ENCODE data around the gene AMIGO3.

- TF ChIP-seq SP1 (IDR thresholded peaks at IDR 0.05; ENCODE audit: low read depth) (no peak), RAD21 (IDR thresholded peaks at IDR 0.05; ENCODE audit: low read depth) (peak; percentile 90), ZNF274 (IDR thresholded peaks at IDR 0.05; ENCODE audit: low read depth, low read length) (no peak), REST (IDR thresholded peaks at IDR 0.05; ENCODE audit: low read depth) (no peak), EZH2 (IDR thresholded peaks at IDR 0.05) (no peak), POLR2A (IDR thresholded peaks at IDR 0.05; ENCODE audit: borderline replicate concordance, extremely low read depth, insufficient read depth, insufficient read length) (no peak), POLR2AphosphoS5 (IDR thresholded peaks at IDR 0.05; ENCODE audit: low read depth, low read length) (no peak), SRF (IDR thresholded peaks at IDR 0.05; ENCODE audit: low read depth) (no peak), JUND (IDR thresholded peaks at IDR 0.05) (no peak)
- TF ChIP-seq, protein P1, sequence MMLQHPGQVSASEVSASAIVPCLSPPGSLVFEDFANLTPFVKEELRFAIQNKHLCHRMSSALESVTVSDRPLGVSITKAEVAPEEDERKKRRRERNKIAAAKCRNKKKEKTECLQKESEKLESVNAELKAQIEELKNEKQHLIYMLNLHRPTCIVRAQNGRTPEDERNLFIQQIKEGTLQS (IDR thresholded peaks at IDR 0.05), result no peak
- TF ChIP-seq, protein P2, sequence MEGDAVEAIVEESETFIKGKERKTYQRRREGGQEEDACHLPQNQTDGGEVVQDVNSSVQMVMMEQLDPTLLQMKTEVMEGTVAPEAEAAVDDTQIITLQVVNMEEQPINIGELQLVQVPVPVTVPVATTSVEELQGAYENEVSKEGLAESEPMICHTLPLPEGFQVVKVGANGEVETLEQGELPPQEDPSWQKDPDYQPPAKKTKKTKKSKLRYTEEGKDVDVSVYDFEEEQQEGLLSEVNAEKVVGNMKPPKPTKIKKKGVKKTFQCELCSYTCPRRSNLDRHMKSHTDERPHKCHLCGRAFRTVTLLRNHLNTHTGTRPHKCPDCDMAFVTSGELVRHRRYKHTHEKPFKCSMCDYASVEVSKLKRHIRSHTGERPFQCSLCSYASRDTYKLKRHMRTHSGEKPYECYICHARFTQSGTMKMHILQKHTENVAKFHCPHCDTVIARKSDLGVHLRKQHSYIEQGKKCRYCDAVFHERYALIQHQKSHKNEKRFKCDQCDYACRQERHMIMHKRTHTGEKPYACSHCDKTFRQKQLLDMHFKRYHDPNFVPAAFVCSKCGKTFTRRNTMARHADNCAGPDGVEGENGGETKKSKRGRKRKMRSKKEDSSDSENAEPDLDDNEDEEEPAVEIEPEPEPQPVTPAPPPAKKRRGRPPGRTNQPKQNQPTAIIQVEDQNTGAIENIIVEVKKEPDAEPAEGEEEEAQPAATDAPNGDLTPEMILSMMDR (IDR thresholded peaks at IDR 0.05 in 2 of 3, conservative IDR thresholded peaks at IDR 0.05 in 1 of 3; ENCODE audit: borderline replicate concordance in 1 of 3, insufficient read depth in 1 of 3, low read depth in 2 of 3, low read length in 2 of 3), result peak; percentile 76 to 91 (median 76)
Measured at GRCh38 chr3:49703443-49703927, 16.0 kb downstream of the AMIGO3 start.

All from HCT116 (cell line).